T-helper 2 cell treated with Interferon-gamma antibody and Interleukin-4, amounts not matched to agents 5 μg/mL and 100 μg/mL, for 36 hours (primary cell): ENCODE data around the gene SHTN1.

ENCODE experiments used
- DNase-seq: peaks from one replicate; pipeline ENCODE4 v3.0.0; 2021; ENCODE audit warnings: low spot score
- H3K27ac Mint-ChIP-seq: one replicate; pipeline ENCODE4 v1.8.0; 2021; ENCODE audit warnings: mild to moderate bottlenecking, mixed read lengths
- H3K27me3 Mint-ChIP-seq: one replicate; pipeline ENCODE4 v1.8.0; 2021; ENCODE audit warnings: low read depth, mixed read lengths
- H3K36me3 Mint-ChIP-seq: one replicate; pipeline ENCODE4 v1.8.0; 2021; ENCODE audit warnings: low read depth, mixed read lengths
- H3K4me1 Mint-ChIP-seq: one replicate; pipeline ENCODE4 v1.8.0; 2021; ENCODE audit warnings: low read depth, mixed read lengths
- H3K4me3 Mint-ChIP-seq: one replicate; pipeline ENCODE4 v1.8.0; 2022; ENCODE audit warnings: mild to moderate bottlenecking, moderate library complexity, mixed read lengths
- H3K9me3 Mint-ChIP-seq: one replicate; pipeline ENCODE4 v1.8.0; 2021; ENCODE audit warnings: mixed read lengths

The SHTN1 gene

GRCh38 chr10:116888380-116889055 lies 116.5 kb downstream of the SHTN1 start:
- H3K4me3 Mint-ChIP-seq, result no peak overlapping the region
- H3K36me3 Mint-ChIP-seq, result no peaks in the 10 kb centered on the region
- no peaks in the 10 kb centered on the region for H3K4me1 Mint-ChIP-seq
- no peak for DNase-seq
- peaks cover 20% of the 10 kb centered on the region for H3K27me3 Mint-ChIP-seq
- no peak overlapping the region for H3K27ac Mint-ChIP-seq
- no peaks in the 10 kb centered on the region for H3K9me3 Mint-ChIP-seq

GRCh38 chr10:116886772-116887171 lies 118.2 kb downstream of the SHTN1 start:
- Mint-ChIP-seq H3K36me3 (no peaks in the 10 kb centered on the region), H3K27me3 (peaks cover 6% of the 10 kb centered on the region), H3K4me1 (no peaks in the 10 kb centered on the region), H3K9me3 (no peaks in the 10 kb centered on the region), H3K27ac (no peak overlapping the region), H3K4me3 (no peak overlapping the region)
- no peak for DNase-seq

DNA sequence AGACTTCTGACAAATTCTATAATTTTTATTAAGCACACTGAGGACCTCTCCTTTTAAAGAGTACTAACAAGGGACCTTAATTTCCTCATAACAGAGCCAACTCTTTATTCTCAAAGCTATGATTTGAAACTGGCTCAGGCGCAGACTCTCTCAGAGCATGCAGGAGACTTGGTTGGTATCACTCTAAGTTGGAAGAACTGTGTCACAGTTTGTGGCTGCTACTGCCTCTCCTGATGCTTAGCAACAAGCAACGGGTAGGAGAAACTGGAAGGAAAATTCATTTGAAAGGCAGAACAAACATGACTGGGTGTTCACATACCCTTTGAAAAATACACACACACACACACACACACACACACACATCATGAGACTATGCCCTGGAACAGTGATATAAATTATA lies 122.3 kb downstream of the SHTN1 start:
- H3K27me3 Mint-ChIP-seq, result no peaks in the 10 kb centered on the region
- H3K36me3 Mint-ChIP-seq, result no peaks in the 10 kb centered on the region
- no peaks in the 10 kb centered on the region for H3K9me3 Mint-ChIP-seq
- no peak overlapping the region for H3K4me3 Mint-ChIP-seq
- H3K4me1 Mint-ChIP-seq, result no peaks in the 10 kb centered on the region
- no peak for DNase-seq
- H3K27ac Mint-ChIP-seq, result no peak overlapping the region

DNA sequence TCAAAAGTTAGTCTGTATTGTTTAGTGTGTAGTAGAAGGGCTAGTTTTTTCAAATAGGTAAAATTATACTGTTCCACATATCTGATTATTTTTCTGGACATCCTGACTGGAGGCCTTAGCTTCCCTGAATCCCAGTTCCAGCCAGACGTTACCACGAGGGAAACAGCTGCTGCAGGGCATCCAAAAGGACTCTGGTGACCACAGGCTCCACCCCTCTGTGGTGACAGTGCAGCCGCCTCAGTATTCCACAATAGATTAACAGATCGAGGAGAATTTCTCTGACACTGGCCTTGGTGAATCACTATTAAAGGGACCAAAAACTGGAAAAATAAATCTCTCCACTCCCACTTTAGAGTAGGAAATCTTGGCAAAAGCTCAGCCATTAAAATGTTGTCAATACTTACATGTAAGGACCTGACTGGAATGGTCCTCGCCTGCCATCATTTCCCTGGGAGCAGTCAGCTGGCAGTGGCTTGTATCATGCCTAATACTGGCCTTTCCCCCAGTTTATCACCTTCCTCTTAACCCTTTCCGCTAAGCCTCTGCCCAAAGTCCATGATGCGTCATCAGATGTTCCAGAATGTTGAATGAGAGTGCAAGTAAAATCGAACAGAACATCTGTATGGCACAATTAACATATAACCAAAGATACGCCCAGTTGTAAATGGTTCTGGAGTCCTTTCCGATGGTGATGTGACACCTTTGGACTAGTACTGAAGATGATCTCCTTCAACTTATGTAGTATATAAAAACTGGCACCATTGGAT lies 124.1 kb downstream of the SHTN1 start:
- no peaks in the 10 kb centered on the region for H3K27me3 Mint-ChIP-seq
- H3K4me3 Mint-ChIP-seq, result no peak overlapping the region
- DNase-seq, result no peak
- no peak overlapping the region for H3K27ac Mint-ChIP-seq
- no peaks in the 10 kb centered on the region for H3K4me1 Mint-ChIP-seq
- H3K9me3 Mint-ChIP-seq, result no peaks in the 10 kb centered on the region
- H3K36me3 Mint-ChIP-seq, result no peaks in the 10 kb centered on the region

GRCh38 chr10:116879817-116880216 lies 125.2 kb downstream of the SHTN1 start:
- Mint-ChIP-seq H3K4me1 (no peaks in the 10 kb centered on the region), H3K4me3 (no peak overlapping the region), H3K36me3 (no peaks in the 10 kb centered on the region), H3K27me3 (no peaks in the 10 kb centered on the region), H3K9me3 (no peaks in the 10 kb centered on the region), H3K27ac (no peak overlapping the region)
- no peak for DNase-seq

- no peak for DNase-seq
- H3K9me3 Mint-ChIP-seq, result no peaks in the 10 kb centered on the region
- no peaks in the 10 kb centered on the region for H3K27me3 Mint-ChIP-seq
- H3K27ac Mint-ChIP-seq, result no peak overlapping the region
- no peaks in the 10 kb centered on the region for H3K4me1 Mint-ChIP-seq
- H3K4me3 Mint-ChIP-seq, result no peak overlapping the region
- no peaks in the 10 kb centered on the region for H3K36me3 Mint-ChIP-seq
Observed at GRCh38 chr10:116878123-116878522, 126.9 kb downstream of the SHTN1 start.

- Mint-ChIP-seq H3K27me3 (no peaks in the 10 kb centered on the region), H3K27ac (no peak overlapping the region), H3K4me1 (no peaks in the 10 kb centered on the region), H3K9me3 (no peaks in the 10 kb centered on the region), H3K4me3 (no peak overlapping the region), H3K36me3 (no peaks in the 10 kb centered on the region)
- no peak for DNase-seq
Observed at GRCh38 chr10:116877391-116877790, 127.6 kb downstream of the SHTN1 start.

- no peaks in the 10 kb centered on the region for H3K36me3 Mint-ChIP-seq
Observed at GRCh38 chr10:116875897-116876296, 129.1 kb downstream of the SHTN1 start.

GRCh38 chr10:116873134-116873533 lies 131.9 kb downstream of the SHTN1 start:
- no peak overlapping the region for H3K4me3 Mint-ChIP-seq
- no peak for DNase-seq
- H3K27ac Mint-ChIP-seq, result no peak overlapping the region
- H3K4me1 Mint-ChIP-seq, result no peaks in the 10 kb centered on the region
- no peaks in the 10 kb centered on the region for H3K9me3 Mint-ChIP-seq
- H3K36me3 Mint-ChIP-seq, result no peaks in the 10 kb centered on the region
- H3K27me3 Mint-ChIP-seq, result no peaks in the 10 kb centered on the region

More at GRCh38 chr10:116875897-116876296, 129.1 kb downstream of the SHTN1 start:
- H3K27ac Mint-ChIP-seq, result no peak overlapping the region
- H3K4me3 Mint-ChIP-seq, result no peak overlapping the region
- H3K27me3 Mint-ChIP-seq, result no peaks in the 10 kb centered on the region
- no peak for DNase-seq
- H3K9me3 Mint-ChIP-seq, result no peaks in the 10 kb centered on the region
- H3K4me1 Mint-ChIP-seq, result no peaks in the 10 kb centered on the region

GRCh38 chr10:116870949-116871348 lies 134.0 kb downstream of the SHTN1 start:
- H3K4me3 Mint-ChIP-seq, result no peak overlapping the region
- no peak for DNase-seq
- H3K36me3 Mint-ChIP-seq, result no peaks in the 10 kb centered on the region
- no peaks in the 10 kb centered on the region for H3K4me1 Mint-ChIP-seq
- no peak overlapping the region for H3K27ac Mint-ChIP-seq
- H3K9me3 Mint-ChIP-seq, result no peaks in the 10 kb centered on the region
- no peaks in the 10 kb centered on the region for H3K27me3 Mint-ChIP-seq

- Mint-ChIP-seq H3K9me3 (no peaks in the 10 kb centered on the region), H3K36me3 (no peaks in the 10 kb centered on the region), H3K27me3 (no peaks in the 10 kb centered on the region), H3K4me3 (no peak overlapping the region), H3K4me1 (no peaks in the 10 kb centered on the region), H3K27ac (no peak overlapping the region)
- no peak for DNase-seq
Observed at GRCh38 chr10:116868722-116869121, 136.3 kb downstream of the SHTN1 start.

DNA sequence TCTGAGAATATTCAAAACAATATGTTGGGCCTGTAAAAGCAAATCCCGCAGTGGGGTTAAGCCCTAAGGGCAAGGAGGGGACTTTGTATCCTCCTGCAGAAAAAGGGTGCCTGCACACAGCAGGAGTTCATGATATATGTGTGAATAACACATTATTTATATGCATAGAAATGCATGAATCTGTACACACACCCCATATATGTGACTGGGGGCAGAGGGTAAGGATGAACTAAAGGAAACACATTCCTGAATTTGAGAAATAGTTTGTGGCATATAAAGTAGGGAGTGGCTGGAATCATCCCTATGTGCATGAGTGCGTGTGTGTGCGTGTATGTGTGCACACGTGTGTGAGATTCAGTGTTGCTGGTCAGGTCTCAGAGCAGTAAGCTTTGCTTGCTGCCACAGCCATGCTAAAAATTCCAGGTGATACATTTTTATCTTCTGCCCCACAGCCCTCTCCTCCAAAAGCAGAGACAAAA lies 136.8 kb downstream of the SHTN1 start:
- Mint-ChIP-seq H3K9me3 (no peaks in the 10 kb centered on the region), H3K27me3 (no peaks in the 10 kb centered on the region), H3K27ac (no peak overlapping the region)

GRCh38 chr10:116866987-116867595 lies 137.9 kb downstream of the SHTN1 start:
- H3K9me3 Mint-ChIP-seq, result no peaks in the 10 kb centered on the region
- H3K27ac Mint-ChIP-seq, result no peak overlapping the region
- H3K27me3 Mint-ChIP-seq, result no peaks in the 10 kb centered on the region
- H3K4me3 Mint-ChIP-seq, result no peak overlapping the region
- no peaks in the 10 kb centered on the region for H3K4me1 Mint-ChIP-seq
- no peaks in the 10 kb centered on the region for H3K36me3 Mint-ChIP-seq
- no peak for DNase-seq

More for the DNA sequence above, 136.8 kb downstream of the SHTN1 start:
- no peak for DNase-seq
- Mint-ChIP-seq H3K4me1 (no peaks in the 10 kb centered on the region), H3K36me3 (no peaks in the 10 kb centered on the region), H3K4me3 (no peak overlapping the region)

GRCh38 chr10:116866066-116866465 lies 138.9 kb downstream of the SHTN1 start:
- Mint-ChIP-seq H3K4me3 (no peak overlapping the region), H3K4me1 (no peaks in the 10 kb centered on the region), H3K27ac (no peak overlapping the region), H3K9me3 (no peaks in the 10 kb centered on the region), H3K27me3 (no peaks in the 10 kb centered on the region), H3K36me3 (no peaks in the 10 kb centered on the region)
- no peak for DNase-seq
